Mesendoderm (in vitro differentiated cells): ENCODE measurements around the gene DGKB.
A peak's percentile ranks its signal among the peaks of the same experiment; 100 is the strongest.

Experiments
- DNase-seq: peaks from one replicate; pipeline ENCODE4 v3.0.0; 2013
- H2AK5ac ChIP-seq: 2 replicates; pipeline ENCODE4 v1.6.1; 2013; ENCODE audit warnings: low read length, inconsistent platforms
- H2BK120ac ChIP-seq: 2 replicates; pipeline ENCODE4 v1.6.1; 2013; ENCODE audit warnings: low read depth, mild to moderate bottlenecking, low read length, moderate library complexity, mixed read lengths
- H2BK15ac ChIP-seq: replicated peaks from 2 replicates; pipeline ENCODE4 v1.6.1; 2013; ENCODE audit warnings: low read depth, mild to moderate bottlenecking, moderate library complexity
- H2BK5ac ChIP-seq: 2 replicates; pipeline ENCODE4 v1.6.1; 2013; ENCODE audit warnings: low read length, inconsistent platforms
- H3K18ac ChIP-seq: 2 replicates; pipeline ENCODE4 v1.6.1; 2013; ENCODE audit warnings: mild to moderate bottlenecking, low read length, mixed read lengths
- H3K23ac ChIP-seq: one replicate; pipeline ENCODE4 v1.6.1; 2013; ENCODE audit warnings: low read length
- H3K27ac ChIP-seq: 2 replicates; pipeline ENCODE4 v1.5.1; 2013; ENCODE audit warnings: low read depth, mild to moderate bottlenecking, inconsistent platforms, low read length, moderate library complexity
- H3K27me3 ChIP-seq: 2 replicates; pipeline ENCODE4 v1.6.1; 2013; ENCODE audit warnings: low read length, control low read depth, mild to moderate bottlenecking, inconsistent platforms; ENCODE audit not compliant: insufficient read depth, poor library complexity
- H3K36me3 ChIP-seq: 2 replicates; pipeline ENCODE4 v1.6.1; 2013; ENCODE audit warnings: low read length, inconsistent platforms; ENCODE audit not compliant: control insufficient read depth, insufficient read depth
- H3K4ac ChIP-seq: one replicate; pipeline ENCODE4 v1.6.1; 2013; ENCODE audit warnings: low read depth, mild to moderate bottlenecking, low read length, moderate library complexity
- H3K4me1 ChIP-seq: 2 replicates; pipeline ENCODE4 v1.6.1; 2013; ENCODE audit warnings: low read depth, low read length, inconsistent platforms; ENCODE audit not compliant: control insufficient read depth
- H3K4me2 ChIP-seq: 2 replicates; pipeline ENCODE4 v1.6.1; 2013; ENCODE audit warnings: low read length
- H3K4me3 ChIP-seq: 2 replicates; pipeline ENCODE4 v1.5.1; 2013; ENCODE audit warnings: mild to moderate bottlenecking, low read length
- H3K56ac ChIP-seq: one replicate; pipeline ENCODE4 v1.6.1; 2013; ENCODE audit warnings: low read length
- H3K79me1 ChIP-seq: 2 replicates; pipeline ENCODE4 v1.6.1; 2013; ENCODE audit warnings: low read length, inconsistent platforms
- H3K79me2 ChIP-seq: 2 replicates; pipeline ENCODE4 v1.6.1; 2013; ENCODE audit warnings: mild to moderate bottlenecking, low read length; ENCODE audit not compliant: control insufficient read depth, insufficient read depth
- H3K9ac ChIP-seq: 2 replicates; pipeline ENCODE4 v1.6.1; 2013; ENCODE audit warnings: low read length, inconsistent platforms
- H4K5ac ChIP-seq: one replicate; pipeline ENCODE4 v1.6.1; 2013; ENCODE audit warnings: low read length
- H4K8ac ChIP-seq: one replicate; pipeline ENCODE4 v1.6.1; 2013; ENCODE audit warnings: low read depth, mild to moderate bottlenecking, control low read depth, low read length, moderate library complexity
- WGBS: extraction: QIAGEN DNeasy Blood & Tissue Kit; methylation state at CpG from one replicate; pipeline ENCODE4 v1.1.7; 2013; ENCODE audit warnings: low lambda C conversion rate, missing lambda C conversion rate; ENCODE audit not compliant: insufficient coverage; ENCODE audit errors: extremely low coverage; 5-methylcytosine and 5-hydroxymethylcytosine counted together

Gene DGKB

DNA sequence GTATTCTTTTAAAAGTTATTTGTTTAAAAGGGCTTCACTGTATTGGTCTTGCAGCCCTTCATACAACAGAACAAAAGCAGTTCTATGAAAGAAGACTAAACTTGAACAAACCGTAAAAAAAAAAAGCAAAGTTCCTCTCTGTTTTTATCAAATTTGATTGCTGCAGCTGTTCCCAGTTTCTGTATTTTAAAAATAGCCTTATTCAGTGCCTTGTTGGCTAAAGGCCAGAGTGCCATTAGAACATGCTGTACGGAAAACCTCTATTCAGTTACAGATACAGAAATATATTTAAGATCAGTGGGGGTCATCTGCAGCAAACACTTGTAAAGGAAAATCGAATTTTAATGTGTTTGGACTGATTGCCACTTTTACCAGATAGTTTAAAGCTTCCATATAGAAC is 705.3 kb downstream of the DGKB start:
- H2BK120ac ChIP-seq = no peak overlapping the region
- no peak for DNase-seq
- no peak overlapping the region for H3K56ac ChIP-seq
- no peak overlapping the region for H3K4ac ChIP-seq
- no peaks in the 10 kb centered on the region for H3K27me3 ChIP-seq
- no peak overlapping the region for H3K18ac ChIP-seq
- no peak overlapping the region for H3K9ac ChIP-seq
- no peaks in the 10 kb centered on the region for H3K79me1 ChIP-seq
- H4K5ac ChIP-seq = no peak overlapping the region
- H3K23ac ChIP-seq = no peak overlapping the region
- no peak overlapping the region for H3K4me2 ChIP-seq
- no peaks in the 10 kb centered on the region for H3K4me1 ChIP-seq
- H2BK5ac ChIP-seq = no peak overlapping the region
- no peaks in the 10 kb centered on the region for H3K36me3 ChIP-seq
- H2AK5ac ChIP-seq = no peak overlapping the region
- no peak overlapping the region for H3K4me3 ChIP-seq
- no CpG with 5 or more reads among the region's 3 CpGs for WGBS
- no peak overlapping the region for H3K27ac ChIP-seq
- no peaks in the 10 kb centered on the region for H3K79me2 ChIP-seq
- H2BK15ac ChIP-seq = no peak overlapping the region
- H4K8ac ChIP-seq = no peak overlapping the region

GRCh38 chr7:14196555-14196954 is 706.0 kb downstream of the DGKB start:
- H3K27ac ChIP-seq = no peak overlapping the region
- H4K8ac ChIP-seq = no peak overlapping the region
- no peak overlapping the region for H3K18ac ChIP-seq
- H3K79me2 ChIP-seq = no peaks in the 10 kb centered on the region
- WGBS = no CpG with 5 or more reads among the region's 2 CpGs
- H3K4me1 ChIP-seq = no peaks in the 10 kb centered on the region
- H3K23ac ChIP-seq = no peak overlapping the region
- no peak overlapping the region for H3K56ac ChIP-seq
- H2BK15ac ChIP-seq = no peak overlapping the region
- no peak overlapping the region for H3K9ac ChIP-seq
- H3K4ac ChIP-seq = no peak overlapping the region
- no peaks in the 10 kb centered on the region for H3K79me1 ChIP-seq
- no peaks in the 10 kb centered on the region for H3K27me3 ChIP-seq
- no peaks in the 10 kb centered on the region for H3K36me3 ChIP-seq
- H3K4me3 ChIP-seq = no peak overlapping the region
- no peak for DNase-seq
- H4K5ac ChIP-seq = no peak overlapping the region
- H2BK120ac ChIP-seq = no peak overlapping the region
- no peak overlapping the region for H2AK5ac ChIP-seq
- H3K4me2 ChIP-seq = no peak overlapping the region
- no peak overlapping the region for H2BK5ac ChIP-seq

DNA sequence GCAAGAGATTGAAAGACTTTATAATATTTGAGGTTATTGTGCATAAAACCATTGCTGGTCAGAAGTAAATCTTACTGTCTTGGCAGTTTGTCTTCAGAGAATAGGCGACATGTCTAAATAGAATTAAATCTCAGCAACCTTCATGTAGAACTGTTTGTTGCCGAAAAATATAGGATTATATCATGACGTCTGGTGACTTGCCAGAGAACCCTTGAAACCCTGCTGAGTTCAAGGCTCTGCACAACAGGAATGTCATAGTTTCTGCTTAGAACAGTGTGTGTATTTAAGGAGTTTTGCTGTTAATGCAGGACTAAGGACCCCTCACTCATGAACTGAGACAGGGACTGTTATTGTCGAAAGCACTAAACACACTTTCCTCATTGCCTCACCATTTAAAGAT is 706.7 kb downstream of the DGKB start:
- H3K23ac ChIP-seq = no peak overlapping the region
- no peak overlapping the region for H2BK120ac ChIP-seq
- DNase-seq = no peak
- no peak overlapping the region for H3K4me2 ChIP-seq
- H4K8ac ChIP-seq = no peak overlapping the region
- H3K36me3 ChIP-seq = no peaks in the 10 kb centered on the region
- no peak overlapping the region for H3K4ac ChIP-seq
- H2BK15ac ChIP-seq = no peak overlapping the region
- H3K56ac ChIP-seq = no peak overlapping the region
- H2AK5ac ChIP-seq = no peak overlapping the region
- no peaks in the 10 kb centered on the region for H3K79me2 ChIP-seq
- no peak overlapping the region for H3K4me3 ChIP-seq
- H4K5ac ChIP-seq = no peak overlapping the region
- no peak overlapping the region for H3K9ac ChIP-seq
- no CpG with 5 or more reads among the region's 4 CpGs for WGBS
- H3K4me1 ChIP-seq = no peaks in the 10 kb centered on the region
- H3K27ac ChIP-seq = no peak overlapping the region
- H2BK5ac ChIP-seq = no peak overlapping the region
- no peaks in the 10 kb centered on the region for H3K79me1 ChIP-seq
- no peak overlapping the region for H3K18ac ChIP-seq
- no peaks in the 10 kb centered on the region for H3K27me3 ChIP-seq

DNA sequence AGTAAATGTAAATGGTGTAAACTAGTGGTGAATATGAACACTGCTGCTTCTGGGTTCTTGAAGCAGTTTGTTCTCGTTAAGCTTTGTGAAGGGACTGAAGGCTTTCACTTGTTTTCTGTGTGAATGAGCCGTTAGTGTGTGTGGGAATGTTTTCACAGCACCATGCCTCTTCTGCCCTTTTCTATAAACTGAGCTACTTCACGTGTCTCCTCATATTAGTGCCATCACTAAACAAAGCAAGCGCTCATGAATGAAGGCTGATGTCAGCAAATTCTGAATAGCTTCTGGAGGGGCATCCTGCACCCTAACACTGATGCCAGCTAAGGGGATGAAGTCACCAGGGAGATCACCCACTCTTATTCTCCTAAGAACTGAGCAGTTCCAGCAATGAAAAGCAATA is 707.5 kb downstream of the DGKB start:
- no peak overlapping the region for H3K4me2 ChIP-seq
- H3K79me1 ChIP-seq = no peaks in the 10 kb centered on the region
- H2AK5ac ChIP-seq = no peak overlapping the region
- no peak overlapping the region for H3K4me3 ChIP-seq
- no peaks in the 10 kb centered on the region for H3K27me3 ChIP-seq
- no peak overlapping the region for H4K8ac ChIP-seq
- no peak overlapping the region for H2BK5ac ChIP-seq
- no peak overlapping the region for H3K23ac ChIP-seq
- H3K79me2 ChIP-seq = no peaks in the 10 kb centered on the region
- H3K36me3 ChIP-seq = no peaks in the 10 kb centered on the region
- H2BK15ac ChIP-seq = no peak overlapping the region
- no CpG with 5 or more reads among the region's 4 CpGs for WGBS
- no peak overlapping the region for H3K4ac ChIP-seq
- no peak overlapping the region for H3K27ac ChIP-seq
- H4K5ac ChIP-seq = no peak overlapping the region
- no peak overlapping the region for H3K9ac ChIP-seq
- peak; percentile 6 for DNase-seq
- H3K4me1 ChIP-seq = no peaks in the 10 kb centered on the region
- no peak overlapping the region for H3K56ac ChIP-seq
- no peak overlapping the region for H2BK120ac ChIP-seq
- no peak overlapping the region for H3K18ac ChIP-seq

DNA sequence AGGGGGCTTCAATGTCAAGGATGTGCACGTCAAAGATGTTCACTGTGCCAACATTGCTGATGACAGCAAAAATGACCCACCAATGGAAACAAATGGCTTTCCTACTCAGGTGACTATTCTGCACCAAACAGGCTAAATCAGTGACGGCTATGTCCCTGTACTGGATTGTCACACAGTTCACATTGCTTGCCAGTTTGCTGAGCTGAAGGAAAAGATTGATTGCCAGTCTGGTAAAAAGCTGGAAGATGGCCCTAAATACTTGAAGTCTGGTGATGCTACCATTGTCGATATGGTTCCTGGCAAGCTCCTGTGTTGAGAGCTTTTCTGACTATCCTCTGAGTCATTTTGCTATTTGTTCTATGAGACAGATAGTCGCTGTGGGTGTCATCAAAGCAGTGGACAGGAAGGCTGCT is 710.9 kb downstream of the DGKB start:
- Histone ChIP-seq H3K27ac (no peak overlapping the region), H4K5ac (no peak overlapping the region), H3K79me1 (no peaks in the 10 kb centered on the region), H3K23ac (no peak overlapping the region), H2BK120ac (no peak overlapping the region), H2BK15ac (no peak overlapping the region), H3K18ac (no peak overlapping the region), H3K4ac (no peak overlapping the region), H3K9ac (no peak overlapping the region), H3K79me2 (no peaks in the 10 kb centered on the region), H2AK5ac (no peak overlapping the region), H3K4me2 (no peak overlapping the region), H3K4me1 (no peaks in the 10 kb centered on the region), H3K4me3 (no peak overlapping the region), H3K36me3 (no peaks in the 10 kb centered on the region), H2BK5ac (no peak overlapping the region), H4K8ac (no peak overlapping the region), H3K56ac (no peak overlapping the region), H3K27me3 (no peaks in the 10 kb centered on the region)
- no CpG with 5 or more reads among the region's 4 CpGs for WGBS
- DNase-seq = no peak

GRCh38 chr7:14184292-14184864 is 718.2 kb downstream of the DGKB start:
- no peak overlapping the region for H3K23ac ChIP-seq
- H3K79me2 ChIP-seq = no peaks in the 10 kb centered on the region
- no peaks in the 10 kb centered on the region for H3K36me3 ChIP-seq
- no peak overlapping the region for H3K18ac ChIP-seq
- H3K27ac ChIP-seq = no peak overlapping the region
- DNase-seq = no peak
- no peak overlapping the region for H3K4me2 ChIP-seq
- no peaks in the 10 kb centered on the region for H3K27me3 ChIP-seq
- H3K79me1 ChIP-seq = no peaks in the 10 kb centered on the region
- no peak overlapping the region for H4K8ac ChIP-seq
- no peaks in the 10 kb centered on the region for H3K4me1 ChIP-seq
- H3K4me3 ChIP-seq = no peak overlapping the region
- WGBS = no CpG with 5 or more reads among the region's 10 CpGs
- H2BK120ac ChIP-seq = no peak overlapping the region
- no peak overlapping the region for H3K4ac ChIP-seq
- H2AK5ac ChIP-seq = no peak overlapping the region
- H4K5ac ChIP-seq = no peak overlapping the region
- no peak overlapping the region for H2BK15ac ChIP-seq
- H2BK5ac ChIP-seq = no peak overlapping the region
- H3K9ac ChIP-seq = no peak overlapping the region
- no peak overlapping the region for H3K56ac ChIP-seq
